Stimulated activated CD8-positive, alpha-beta memory T cell treated with anti-CD3 and anti-CD28 coated beads, Interleukin-4, amount 100 ng/mL, for 24 hours (primary cell): ENCODE results near the gene NTN5.
"Not testable (repeated sequence)": the region's sequence is repeated elsewhere in the genome, so short reads cannot be mapped to it uniquely, and the experiment has no call there.

Experiments used
- DNase-seq: peaks from one replicate; pipeline ENCODE4 v3.0.0-alpha.2; 2020; ENCODE audit warnings: low read depth

NTN5 gene

DNA sequence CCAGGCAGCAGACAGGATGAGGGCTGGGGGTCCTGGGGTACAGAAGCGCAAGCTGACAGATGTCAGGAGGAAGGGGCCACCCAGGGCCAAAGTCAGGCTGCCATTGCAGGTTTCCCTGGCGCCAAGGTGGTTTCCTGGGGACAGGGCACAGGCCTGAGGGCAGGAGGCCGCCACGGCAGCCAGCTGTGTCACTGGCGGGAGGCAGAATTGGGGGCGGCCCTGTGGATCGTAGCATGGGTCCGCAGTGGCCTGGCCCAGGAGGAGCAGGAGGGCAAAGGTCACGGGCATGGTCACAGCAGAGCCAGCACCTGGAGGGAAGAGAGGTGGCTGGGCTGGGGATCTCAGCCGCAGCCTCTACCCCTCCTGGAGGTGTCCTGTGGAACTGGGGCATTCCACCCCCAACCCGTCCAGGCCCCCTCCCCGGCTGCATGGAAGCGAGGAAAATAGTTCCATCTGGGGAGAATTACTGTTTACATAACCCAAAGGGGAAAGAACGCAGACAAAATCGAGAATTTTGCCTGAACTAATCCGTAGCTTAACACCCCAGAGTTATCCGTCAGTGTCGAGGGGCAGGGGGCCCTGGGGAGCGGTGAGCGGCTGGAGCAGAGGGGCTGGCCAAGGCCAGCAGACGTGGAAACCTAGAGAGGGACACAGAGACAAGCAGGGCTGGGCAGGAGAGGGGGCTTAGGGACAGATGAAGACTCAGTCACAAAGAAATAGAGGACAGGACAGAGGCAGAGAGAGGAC lies 1.9 kb downstream of the NTN5 start:
- DNase-seq, result no peak

GRCh38 chr19:48669903-48670668 lies 2.7 kb downstream of the NTN5 start:
- no peak for DNase-seq

DNA sequence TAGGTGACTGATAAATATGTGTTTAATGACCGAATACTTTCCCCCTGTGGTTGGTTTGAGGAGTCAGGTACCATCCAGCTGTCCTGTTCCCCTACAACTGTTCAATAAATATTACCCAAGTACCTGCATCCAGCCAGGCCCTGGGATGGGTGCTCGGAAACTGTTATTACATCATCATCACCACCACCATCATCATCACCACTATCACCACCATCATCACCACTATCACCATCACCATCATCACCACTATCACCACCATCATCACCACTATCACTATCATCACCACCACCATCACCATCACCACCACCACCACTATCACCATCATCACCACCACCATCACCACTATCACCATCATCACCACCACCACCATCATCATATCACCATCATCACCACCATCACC lies 4.1 kb downstream of the NTN5 start:
- no peak for DNase-seq

GRCh38 chr19:48668332-48668731 lies 4.5 kb downstream of the NTN5 start:
- no peak for DNase-seq

DNA sequence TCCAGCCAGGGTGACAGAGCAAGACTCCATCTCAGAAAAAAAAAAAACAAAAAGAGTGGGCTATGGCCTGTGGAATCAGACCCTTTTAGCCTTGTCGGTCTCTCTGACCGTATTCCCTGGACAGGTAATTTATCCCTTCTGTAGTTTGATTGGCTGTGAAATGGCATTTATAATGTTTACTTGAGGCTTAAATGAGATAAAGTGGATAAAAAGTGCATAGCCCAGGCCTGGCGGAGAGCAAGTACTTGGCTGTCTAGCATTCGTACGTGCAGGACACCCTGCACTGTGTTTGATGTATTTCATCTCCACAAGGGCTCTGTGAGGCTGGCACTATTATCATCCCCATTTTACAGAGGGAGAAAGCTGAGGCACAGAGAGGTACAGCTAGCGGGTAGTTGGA lies 7.0 kb downstream of the NTN5 start:
- no peak for DNase-seq

- no peak for DNase-seq
Measured at GRCh38 chr19:48664476-48664875, 8.3 kb downstream of the NTN5 start.

GRCh38 chr19:48663667-48664066 lies 9.2 kb downstream of the NTN5 start:
- no peak for DNase-seq

DNA sequence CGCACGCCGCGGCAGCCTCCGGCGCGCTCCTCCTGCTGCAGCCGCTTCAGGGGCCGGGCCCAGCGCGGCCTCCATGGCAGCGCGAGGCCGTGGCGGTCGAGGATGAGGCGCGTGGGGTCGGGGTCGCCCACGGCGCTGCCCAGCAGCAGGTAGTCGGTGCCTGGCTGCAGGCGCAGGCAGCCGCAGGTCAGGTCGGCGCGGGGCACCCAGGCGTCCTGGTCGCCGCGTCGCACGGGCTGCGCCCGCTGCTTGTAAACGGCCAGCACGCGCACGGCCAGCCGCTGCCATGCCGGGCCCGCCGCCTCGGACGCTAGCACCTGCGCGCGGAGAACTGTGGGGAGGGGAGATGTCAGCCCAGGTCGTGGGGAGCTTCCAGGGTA lies 11.1 kb downstream of the NTN5 start:
- no peak for DNase-seq

DNA sequence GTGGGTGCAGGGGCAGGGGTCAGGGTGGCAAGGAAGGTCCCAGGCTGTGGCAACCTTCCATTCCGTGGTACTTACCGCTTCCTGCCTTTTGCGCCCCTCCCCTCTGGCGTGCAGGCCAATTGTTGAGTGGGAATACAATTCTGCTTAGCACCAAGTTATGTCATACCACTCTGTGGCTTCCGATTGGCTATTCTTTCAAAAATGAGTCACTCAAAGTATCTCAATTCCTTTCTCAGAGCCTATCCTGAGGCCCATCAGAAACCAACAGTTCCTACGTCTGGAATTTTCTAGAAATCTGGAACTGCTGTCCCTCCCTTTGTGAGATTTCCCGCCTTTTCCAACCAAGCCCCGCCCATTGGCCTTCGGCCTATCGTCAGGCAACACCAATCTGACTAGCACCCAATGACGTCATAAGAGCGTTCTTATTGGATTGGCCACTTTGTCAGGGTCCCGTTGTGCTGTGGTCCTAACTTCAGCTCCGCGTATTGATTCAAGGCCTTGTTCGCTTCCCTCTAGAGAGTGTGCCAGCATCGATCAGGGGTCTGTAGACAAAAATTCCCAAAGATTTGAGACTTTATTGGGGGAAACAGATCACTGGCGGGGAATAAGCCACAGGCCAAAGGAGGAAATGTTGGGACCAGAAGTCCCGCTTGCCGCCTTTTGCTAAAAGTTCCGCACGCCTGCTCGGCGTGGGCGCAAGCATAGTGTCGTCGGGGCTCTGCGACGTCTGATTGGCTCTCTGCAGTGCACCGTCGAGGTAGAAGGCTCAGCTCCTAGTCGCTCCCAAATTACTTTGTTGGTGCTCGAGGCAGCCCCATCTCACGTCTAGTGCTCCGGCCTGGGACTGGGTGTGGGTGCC lies 11.7 kb downstream of the NTN5 start:
- DNase-seq, result peak; percentile 74

DNA sequence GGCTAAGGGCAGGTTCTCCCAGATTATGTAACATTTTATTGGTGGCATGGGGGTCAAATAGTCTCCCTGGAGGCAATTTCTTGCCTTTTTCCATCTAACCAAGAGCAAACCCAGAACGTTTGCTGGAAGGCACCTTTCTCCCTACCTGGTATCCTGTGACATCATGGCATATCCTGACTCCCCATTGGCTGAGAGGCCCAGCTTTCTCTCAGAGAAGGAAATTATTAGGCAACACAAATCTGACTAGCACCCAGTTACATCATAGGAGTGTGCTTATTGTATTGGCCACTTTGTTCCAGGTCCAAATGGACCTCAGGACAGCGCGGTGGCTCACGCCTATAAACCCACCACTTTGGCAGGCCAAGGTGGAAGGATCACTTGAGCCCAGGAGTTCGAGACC lies 13.0 kb downstream of the NTN5 start:
- no peak for DNase-seq

DNA sequence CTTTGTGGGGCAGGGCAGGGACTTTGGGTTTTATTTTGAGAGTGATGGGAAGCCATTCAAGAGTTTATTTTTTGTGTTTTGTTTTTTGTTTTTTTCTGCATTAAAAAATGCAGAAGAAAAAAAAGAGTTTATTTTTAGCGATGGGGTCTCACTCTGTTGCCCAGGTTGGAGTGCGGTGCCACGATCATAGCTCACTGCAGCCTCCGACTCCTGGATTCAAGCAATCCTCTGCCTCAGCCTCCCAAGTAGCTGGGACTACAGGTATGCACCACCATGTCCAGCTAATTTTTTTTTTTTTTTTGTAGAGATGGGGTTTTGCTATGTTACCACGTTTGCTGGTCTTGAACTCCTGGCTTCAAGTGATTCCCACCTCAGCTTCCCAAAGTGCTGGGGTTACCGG lies 14.3 kb downstream of the NTN5 start:
- DNase-seq, result no peak

DNA sequence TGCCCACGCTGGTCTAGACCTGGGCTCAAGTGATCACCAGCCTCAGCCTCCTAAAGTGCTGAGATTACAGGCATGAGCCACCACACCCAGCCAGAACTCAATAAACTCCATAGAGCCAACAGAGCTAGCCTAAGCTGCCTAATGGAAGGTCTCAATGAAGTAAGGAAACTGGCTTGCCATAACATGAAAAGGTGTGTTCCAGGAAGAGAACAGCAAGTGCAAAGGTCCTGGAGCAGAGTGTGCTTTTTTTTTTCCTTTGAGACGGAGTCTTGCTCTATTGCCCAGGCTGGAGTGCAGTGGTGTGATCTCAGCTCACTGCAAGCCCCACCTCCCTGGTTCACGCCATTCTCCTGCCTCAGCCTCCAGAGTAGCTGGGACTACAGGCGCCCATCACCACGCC lies 15.0 kb downstream of the NTN5 start:
- DNase-seq, result not testable (repeated sequence)

DNA sequence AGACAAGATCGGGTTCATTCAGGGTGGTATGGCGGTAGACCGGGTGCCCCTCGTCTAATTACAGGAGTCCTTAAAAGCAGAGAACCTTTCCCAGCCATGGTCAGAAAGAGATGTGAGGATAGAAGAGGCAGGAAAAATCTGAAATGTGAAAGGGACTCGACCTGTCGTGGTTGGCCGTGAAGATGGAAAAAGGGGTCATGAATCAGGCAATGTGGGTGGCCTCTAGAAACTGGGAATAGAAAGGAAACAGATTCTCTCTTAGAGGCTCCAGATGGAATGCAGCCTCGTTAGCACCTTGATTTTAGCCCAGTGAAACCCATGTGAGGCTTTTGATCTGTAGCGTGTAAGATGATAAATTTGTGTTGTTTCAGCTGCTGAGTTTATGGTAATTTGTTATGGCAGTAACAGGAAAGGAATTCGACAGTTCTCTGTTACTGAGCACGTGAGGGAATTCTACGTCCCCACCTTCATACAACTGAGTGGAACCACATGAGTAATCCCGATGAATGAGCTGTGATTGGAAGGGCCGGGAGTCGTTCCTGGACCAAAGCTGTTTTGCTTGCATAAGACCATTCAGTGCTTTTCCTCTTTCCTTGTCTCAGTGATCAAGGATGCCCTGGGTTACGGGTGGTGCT lies 15.9 kb downstream of the NTN5 start:
- no peak for DNase-seq

GRCh38 chr19:48654299-48655059 lies 18.3 kb downstream of the NTN5 start:
- no peak for DNase-seq

DNA sequence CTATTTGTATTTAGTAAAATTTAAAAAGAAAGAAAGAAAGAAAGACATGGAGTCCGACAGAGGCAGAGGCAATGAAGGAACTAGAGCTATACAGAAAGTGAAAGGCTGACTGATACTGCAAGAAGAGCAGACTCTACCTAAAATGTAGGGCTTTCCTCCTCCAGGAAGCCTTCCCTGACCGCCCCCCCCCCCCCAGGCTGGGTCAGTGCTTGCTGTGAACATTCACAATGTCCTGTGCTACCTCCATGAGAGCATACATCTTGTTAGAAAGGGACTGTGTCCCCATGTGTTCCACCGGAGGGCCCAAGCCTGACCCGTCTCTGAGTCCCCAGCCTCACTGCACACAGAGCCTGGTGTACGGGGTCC lies 21.2 kb downstream of the NTN5 start:
- no peak for DNase-seq

GRCh38 chr19:48650974-48651682 lies 21.7 kb downstream of the NTN5 start:
- DNase-seq, result no peak

- no peak for DNase-seq
Measured at GRCh38 chr19:48648134-48648533, 24.7 kb downstream of the NTN5 start.

DNA sequence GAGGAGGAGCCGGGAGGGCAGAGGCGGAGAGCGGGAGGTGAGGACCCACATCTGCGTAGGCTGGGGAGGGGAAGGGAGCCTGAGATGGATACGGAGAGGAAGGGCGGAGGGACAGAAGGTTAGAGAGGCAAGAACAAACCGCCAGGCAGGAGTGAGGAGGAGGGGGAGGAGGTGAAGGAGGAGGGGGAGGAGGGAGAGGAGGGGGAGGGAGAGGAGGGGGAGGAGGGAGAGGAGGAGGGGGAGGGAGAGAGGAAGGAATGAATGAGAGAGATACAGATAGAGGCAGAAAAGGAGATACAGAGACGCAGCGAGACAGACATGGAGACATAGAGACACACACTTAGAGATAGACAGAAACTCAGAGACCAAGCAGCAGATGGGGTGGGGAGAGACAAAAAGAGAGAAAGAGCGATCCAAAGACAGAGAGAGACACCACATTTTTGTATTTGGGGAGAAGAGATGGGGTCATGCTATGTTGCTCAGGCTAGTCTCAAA lies 26.0 kb downstream of the NTN5 start:
- no peak for DNase-seq

GRCh38 chr19:48646001-48646721 lies 26.7 kb downstream of the NTN5 start, which contains the start of gene CA11:
Gene CA11, minus strand, starts transcription at chr19:48646187. Its CDS starts 555 bp downstream, at chr19:48645632.
- peak; percentile 83 for DNase-seq

DNA sequence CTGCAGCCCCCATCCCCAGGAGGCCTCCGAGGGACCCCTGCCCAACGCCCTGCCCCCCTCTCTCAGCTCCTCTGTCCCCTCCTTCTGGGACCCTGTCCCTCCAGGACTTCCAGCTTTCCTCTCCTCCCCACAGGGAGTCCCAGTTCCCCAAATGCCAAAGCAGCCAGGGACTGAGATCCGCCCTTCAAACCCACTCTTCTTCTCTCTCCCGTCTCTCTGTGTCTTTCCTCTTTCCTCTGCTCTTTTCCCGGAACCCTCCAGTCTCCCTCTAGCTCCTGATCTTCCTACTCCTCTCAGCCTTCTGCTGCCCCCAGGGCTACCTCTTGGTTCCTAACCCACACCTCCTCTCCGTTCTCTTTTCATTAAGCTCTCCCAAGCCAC lies 27.2 kb downstream of the NTN5 start:
- DNase-seq, result no peak
